ENCODE measurements around the gene STAC2.

Gene STAC2

GRCh38 chr17:39223907-39224777, 1.6 kb downstream of the STAC2 start:
- no peak overlapping the region for H3K4me3 ChIP-seq (ENCODE audit: low read depth, low read length)
- H3K27me3 ChIP-seq (replicated peaks): peaks cover 19% of the 10 kb centered on the region
- no peaks in the 10 kb centered on the region for H3K36me3 ChIP-seq (replicated peaks)
- no peak for DNase-seq
- no peak for TF ChIP-seq CTCF (IDR thresholded peaks at IDR 0.05; ENCODE audit: low read depth, low read length, missing control alignments)
- in situ Hi-C loops (cut with HindIII; ENCODE audit: low pct_ligation_motif_present, low sequenced_read_pairs): no loop called here
- no peak overlapping the region for H3K27ac ChIP-seq

GRCh38 chr17:39222866-39223834, 2.6 kb downstream of the STAC2 start:
- Histone ChIP-seq H3K4me3 (ENCODE audit: low read depth, low read length) (no peak overlapping the region), H3K36me3 (replicated peaks) (no peaks in the 10 kb centered on the region), H3K27me3 (replicated peaks) (peaks cover 20% of the 10 kb centered on the region), H3K27ac (no peak overlapping the region)
- DNase-seq: no peak
- TF ChIP-seq CTCF (IDR thresholded peaks at IDR 0.05; ENCODE audit: low read depth, low read length, missing control alignments): no peak
- in situ Hi-C loops (cut with HindIII; ENCODE audit: low pct_ligation_motif_present, low sequenced_read_pairs): no loop called here

GRCh38 chr17:39222151-39222550, 3.6 kb downstream of the STAC2 start:
- no peak overlapping the region for H3K27ac ChIP-seq
- in situ Hi-C loops (cut with HindIII; ENCODE audit: low pct_ligation_motif_present, low sequenced_read_pairs): no loop called here

GRCh38 chr17:39221572-39221971, 4.2 kb downstream of the STAC2 start:
- Histone ChIP-seq H3K27me3 (replicated peaks) (peaks cover 25% of the 10 kb centered on the region), H3K27ac (no peak overlapping the region), H3K36me3 (replicated peaks) (no peaks in the 10 kb centered on the region), H3K4me3 (ENCODE audit: low read depth, low read length) (no peak overlapping the region)
- in situ Hi-C loops (cut with HindIII; ENCODE audit: low pct_ligation_motif_present, low sequenced_read_pairs): no loop called here
- no peak for DNase-seq
- no peak for TF ChIP-seq CTCF (IDR thresholded peaks at IDR 0.05; ENCODE audit: low read depth, low read length, missing control alignments)

More at GRCh38 chr17:39222151-39222550, 3.6 kb downstream of the STAC2 start:
- no peak for TF ChIP-seq CTCF (IDR thresholded peaks at IDR 0.05; ENCODE audit: low read depth, low read length, missing control alignments)
- Histone ChIP-seq H3K4me3 (ENCODE audit: low read depth, low read length) (no peak overlapping the region), H3K27me3 (replicated peaks) (peaks cover 25% of the 10 kb centered on the region), H3K36me3 (replicated peaks) (no peaks in the 10 kb centered on the region)
- DNase-seq: no peak

- Histone ChIP-seq H3K36me3 (replicated peaks) (no peaks in the 10 kb centered on the region), H3K27me3 (replicated peaks) (peaks cover 15% of the 10 kb centered on the region), H3K27ac (no peak overlapping the region), H3K4me3 (ENCODE audit: low read depth, low read length) (no peak overlapping the region)
- TF ChIP-seq CTCF (IDR thresholded peaks at IDR 0.05; ENCODE audit: low read depth, low read length, missing control alignments): no peak
- in situ Hi-C loops (cut with HindIII; ENCODE audit: low pct_ligation_motif_present, low sequenced_read_pairs): no loop called here
- no peak for DNase-seq
These were observed 6.0 kb downstream of the STAC2 start for GRCh38 chr17:39219647-39220154.

Data from brain microvascular endothelial cell (primary cell).